ENCODE data around the gene ABAT. TPM values are rescaled to one million over a fixed set of nuclear protein-coding genes. Genes with fewer than 3 reads are reported as not detected.

The ABAT gene
- total RNA-seq, 1 donor from 2014 or later, result 14.5 TPM

- Histone ChIP-seq H3K27me3 (ENCODE audit: low read depth) (no peaks in the 10 kb centered on the region), H3K4me3 (no peak overlapping the region), H3K27ac (replicated peaks) (no peak overlapping the region), H3K4me1 (peaks cover 2% of the 10 kb centered on the region), H3K9me3 (replicated peaks) (no peaks in the 10 kb centered on the region), H3K36me3 (peaks cover 37% of the 10 kb centered on the region)
- no peak for DNase-seq
- intact Hi-C loops (cut with micrococcal nuclease), result loop anchor here (5.0 kb wide), 1 partner anchor 124 kb away; no protein-coding TSS in a partner anchor
- TF ChIP-seq CTCF (IDR thresholded peaks at IDR 0.05; ENCODE audit: borderline replicate concordance), result no peak
These were observed 154.2 kb downstream of the ABAT start for GRCh38 chr16:8828541-8829165.

GRCh38 chr16:8831450-8831849, 157.0 kb downstream of the ABAT start:
- no peak for DNase-seq
- H3K9me3 ChIP-seq (replicated peaks), result no peaks in the 10 kb centered on the region
- H3K27ac ChIP-seq (replicated peaks), result no peak overlapping the region
- no peaks in the 10 kb centered on the region for H3K27me3 ChIP-seq (ENCODE audit: low read depth)
- H3K36me3 ChIP-seq, result peaks cover 37% of the 10 kb centered on the region
- TF ChIP-seq CTCF (IDR thresholded peaks at IDR 0.05; ENCODE audit: borderline replicate concordance), result no peak
- peaks cover 6% of the 10 kb centered on the region for H3K4me1 ChIP-seq
- intact Hi-C loops (cut with micrococcal nuclease), result no loop called here
- no peak overlapping the region for H3K4me3 ChIP-seq

GRCh38 chr16:8831871-8832716, 157.7 kb downstream of the ABAT start:
- peaks cover 37% of the 10 kb centered on the region for H3K36me3 ChIP-seq
- H3K27ac ChIP-seq (replicated peaks), result no peak overlapping the region
- H3K4me1 ChIP-seq, result peaks cover 6% of the 10 kb centered on the region
- TF ChIP-seq CTCF (IDR thresholded peaks at IDR 0.05; ENCODE audit: borderline replicate concordance), result no peak
- no peak overlapping the region for H3K4me3 ChIP-seq
- intact Hi-C loops (cut with micrococcal nuclease), result no loop called here
- no peak for DNase-seq
- H3K27me3 ChIP-seq (ENCODE audit: low read depth), result no peaks in the 10 kb centered on the region
- no peaks in the 10 kb centered on the region for H3K9me3 ChIP-seq (replicated peaks)

GRCh38 chr16:8832717-8833105, 158.3 kb downstream of the ABAT start:
- no peak for TF ChIP-seq CTCF (IDR thresholded peaks at IDR 0.05; ENCODE audit: borderline replicate concordance)
- Histone ChIP-seq H3K4me3 (no peak overlapping the region), H3K4me1 (peaks cover 6% of the 10 kb centered on the region), H3K27ac (replicated peaks) (no peak overlapping the region), H3K36me3 (peaks cover 37% of the 10 kb centered on the region), H3K9me3 (replicated peaks) (no peaks in the 10 kb centered on the region), H3K27me3 (ENCODE audit: low read depth) (no peaks in the 10 kb centered on the region)
- DNase-seq, result no peak
- intact Hi-C loops (cut with micrococcal nuclease), result no loop called here

Other genes with a start within 250 kb of the ABAT start
- not detected for gene TMEM114, start 84.1 kb upstream of the ABAT start, total RNA-seq
- 27.3 TPM for gene METTL22, start 52.9 kb upstream of the ABAT start, total RNA-seq
- gene TMEM186, start 123.0 kb downstream of the ABAT start, total RNA-seq, result 16.4 TPM
- 13.7 TPM for gene PMM2, start 123.2 kb downstream of the ABAT start, total RNA-seq
- gene CARHSP1, start 194.4 kb downstream of the ABAT start, total RNA-seq, result 23.9 TPM
- gene LITAFD, start 207.7 kb downstream of the ABAT start, total RNA-seq, result not detected